Measurements from ENCODE around the gene ACSL1.

The ACSL1 gene

GRCh38 chr4:184838249-184839074 lies 12.7 kb upstream of the ACSL1 start:
- peak; percentile 7 for DNase-seq

GRCh38 chr4:184836613-184837012 lies 10.8 kb upstream of the ACSL1 start:
- DNase-seq, result no peak

GRCh38 chr4:184833046-184833838 lies 7.5 kb upstream of the ACSL1 start:
- no peak for DNase-seq

GRCh38 chr4:184831153-184831552 lies 5.4 kb upstream of the ACSL1 start:
- DNase-seq, result no peak

- no peak for DNase-seq
These were observed 1.0 kb upstream of the ACSL1 start for GRCh38 chr4:184826691-184827270.

- no peak for DNase-seq
These were observed 450 bp downstream of the ACSL1 start for GRCh38 chr4:184825141-184825895.

GRCh38 chr4:184824776-184825084 lies 1.0 kb downstream of the ACSL1 start:
- DNase-seq, result no peak

GRCh38 chr4:184824081-184824775 lies 1.5 kb downstream of the ACSL1 start:
- no peak for DNase-seq

- no peak for DNase-seq
These were observed 2.8 kb downstream of the ACSL1 start for GRCh38 chr4:184823014-184823413.

- no peak for DNase-seq
These were observed 3.4 kb downstream of the ACSL1 start for GRCh38 chr4:184822356-184822755.

- DNase-seq, result no peak
These were observed 4.5 kb downstream of the ACSL1 start for GRCh38 chr4:184821242-184821641.

- no peak for DNase-seq
These were observed 6.0 kb downstream of the ACSL1 start for GRCh38 chr4:184819786-184820185.

- DNase-seq, result no peak
These were observed 7.6 kb downstream of the ACSL1 start for GRCh38 chr4:184818216-184818564.

GRCh38 chr4:184817494-184818215 lies 8.1 kb downstream of the ACSL1 start:
- DNase-seq, result no peak

- DNase-seq, result no peak
These were observed 8.8 kb downstream of the ACSL1 start for GRCh38 chr4:184816962-184817361.

GRCh38 chr4:184815046-184815877 lies 10.5 kb downstream of the ACSL1 start:
- DNase-seq, result peak; percentile 51

GRCh38 chr4:184814686-184815045 lies 11.1 kb downstream of the ACSL1 start:
- no peak for DNase-seq

- DNase-seq, result no peak
These were observed 13.1 kb downstream of the ACSL1 start for GRCh38 chr4:184812651-184813181.

GRCh38 chr4:184812199-184812542 lies 13.6 kb downstream of the ACSL1 start:
- no peak for DNase-seq

- DNase-seq, result no peak
These were observed 14.1 kb downstream of the ACSL1 start for GRCh38 chr4:184811526-184812198.

All from SHP77 treated with DMSO at 0.1 percent for 48 hours (cell line).